HepG2 (cell line): ENCODE measurements around the gene WDR59. TPM values are rescaled to one million over a fixed set of nuclear protein-coding genes. Genes with fewer than 3 reads are reported as not detected.

Experiments
- CBX5 ChIP-seq: sonication (generic); formaldehyde crosslinking; IDR thresholded peaks from 2 replicates; pipeline ENCODE4 v1.4.0; 2020; ENCODE audit warnings: missing genetic modification reagents, borderline replicate concordance
- CCAR2 ChIP-seq: fragments of 200-400 bp; formaldehyde crosslinking; optimal IDR thresholded peaks from 2 replicates; pipeline ENCODE3; 2018; ENCODE audit warnings: low read depth, mild to moderate bottlenecking, low read length, moderate library complexity
- CEBPG ChIP-seq: IDR thresholded peaks from 2 replicates; pipeline ENCODE4 v1.6.1; 2016
- GABPB1 ChIP-seq: IDR thresholded peaks from 2 replicates; pipeline ENCODE4 v1.6.1; 2016; ENCODE audit warnings: mild to moderate bottlenecking, missing genetic modification reagents, moderate library complexity, missing compliant biosample characterization
- KLF15 ChIP-seq: sonication (generic); formaldehyde crosslinking; IDR thresholded peaks from 2 replicates; pipeline ENCODE4 v1.8.1; 2023; ENCODE audit warnings: borderline replicate concordance, mild to moderate bottlenecking, inconsistent platforms, missing genetic modification reagents, mixed read lengths
- KLF9 ChIP-seq: IDR thresholded peaks from 2 replicates; pipeline ENCODE4 v1.6.1; 2016; ENCODE audit warnings: low read depth
- MXI1 ChIP-seq: IDR thresholded peaks from 3 replicates; pipeline ENCODE4 v1.6.1; 2012; ENCODE audit warnings: low read depth, low read length, inconsistent platforms, borderline replicate concordance
- NR1H2 ChIP-seq: sonication (generic); formaldehyde crosslinking; IDR thresholded peaks from 2 replicates; pipeline ENCODE4 v1.8.1; 2022; ENCODE audit warnings: low read depth, missing genetic modification reagents, borderline replicate concordance
- RAD51 ChIP-seq: fragments of 450-650 bp; IDR thresholded peaks from 2 replicates; pipeline ENCODE4 v1.6.1; 2016; ENCODE audit warnings: borderline replicate concordance
- SIN3A ChIP-seq: IDR thresholded peaks from 2 replicates; pipeline ENCODE4 v1.6.1; 2011; ENCODE audit warnings: low read depth, mild to moderate bottlenecking, control low read depth, low read length, borderline replicate concordance
- STAG1 ChIP-seq: sonication (generic); formaldehyde crosslinking; IDR thresholded peaks from 2 replicates; pipeline ENCODE4 v1.4.0; 2020; ENCODE audit warnings: missing genetic modification reagents
- ZBTB4 ChIP-seq: sonication (generic); formaldehyde crosslinking; IDR thresholded peaks from 2 replicates; pipeline ENCODE4 v1.4.0; 2020; ENCODE audit warnings: missing genetic modification reagents, mild to moderate bottlenecking, borderline replicate concordance
- ZC3H4 ChIP-seq: sonication (generic); formaldehyde crosslinking; IDR thresholded peaks from 2 replicates; pipeline ENCODE4 v1.4.0; 2020; ENCODE audit warnings: missing genetic modification reagents, borderline replicate concordance
- ZNF121 ChIP-seq: sonication (generic); formaldehyde crosslinking; IDR thresholded peaks from 2 replicates; pipeline ENCODE4 v1.5.0; 2020; ENCODE audit warnings: mild to moderate bottlenecking, missing genetic modification reagents
- ZNF720 ChIP-seq: sonication (generic); formaldehyde crosslinking; IDR thresholded peaks from 2 replicates; pipeline ENCODE4 v1.4.0; 2020; ENCODE audit warnings: missing genetic modification reagents
- polyA plus RNA-seq, 8 experiments: library from polyadenylated mRNA; depleted of rRNA in 3 of 8; stranded (reverse) in 7 of 8; unstranded in 1 of 8; fragments of >200 nt; fragmentation: Illumina TruSeq in 4 of 8; extraction: Trizol in 4 of 8; gene quantifications; 2 replicates each; pipeline versions ENCODE4 v1.2.1 to v1.2.3, GENCODE V29; 2011 to 2016; ENCODE audit warnings: low read depth in 4 of 8, missing spikeins in 1 of 8, mixed read lengths in 1 of 8; ENCODE audit not compliant: insufficient read depth in 1 of 8
- total RNA-seq, 5 experiments: library from RNA; depleted of rRNA; stranded (reverse); fragments of >200 nt; fragmentation: Illumina TruSeq; extraction: Trizol; gene quantifications; 2 replicates each; pipeline ENCODE4 v1.2.3, GENCODE V29; 2016; ENCODE audit warnings: low read depth in 1 of 5
- TF ChIP-seq, protein P1 (sequence below): sonication (generic); formaldehyde crosslinking; IDR thresholded peaks from 2 replicates; pipeline ENCODE4 v1.8.1; 2023; ENCODE audit warnings: missing genetic modification reagents, inconsistent platforms, borderline replicate concordance
- TF ChIP-seq, protein P2 (sequence below): sonication (generic); formaldehyde crosslinking; IDR thresholded peaks from 2 replicates; pipeline ENCODE4 v1.9.0; 2021; ENCODE audit warnings: missing genetic modification reagents, borderline replicate concordance
- TF ChIP-seq, protein P3 (sequence below), 2 experiments: sonication (generic) in 1 of 2; formaldehyde crosslinking in 1 of 2; IDR thresholded peaks; 2 replicates each; pipeline versions ENCODE4 v1.4.0 to v1.6.1; 2016 to 2020; ENCODE audit warnings: borderline replicate concordance in 1 of 2, low read depth in 1 of 2, mild to moderate bottlenecking in 1 of 2, missing genetic modification reagents in 1 of 2

Gene WDR59
- total and polyA plus RNA-seq, 2 of the 13 experiments (the other 11 are each of a cell fraction or from before 2014, with no cell fraction given), result 65.2 to 306 TPM

- TF ChIP-seq ZBTB4 (CRISPR knock-in tag) (no peak), CBX5 (no peak), KLF9 (CRISPR knock-in tag) (no peak), STAG1 (CRISPR knock-in tag) (no peak), ZC3H4 (no peak), CEBPG (CRISPR knock-in tag) (no peak), NR1H2 (no peak), ZNF720 (CRISPR knock-in tag) (no peak), MXI1 (peak; percentile 24; the same call in 1 of the 3 replicates), SIN3A (no peak), CCAR2 (no peak), KLF15 (CRISPR knock-in tag) (peak; percentile 51; the same call in 1 of the 2 replicates), RAD51 (no peak), GABPB1 (CRISPR knock-in tag) (no peak), ZNF121 (CRISPR knock-in tag) (no peak)
- TF ChIP-seq, protein P1, sequence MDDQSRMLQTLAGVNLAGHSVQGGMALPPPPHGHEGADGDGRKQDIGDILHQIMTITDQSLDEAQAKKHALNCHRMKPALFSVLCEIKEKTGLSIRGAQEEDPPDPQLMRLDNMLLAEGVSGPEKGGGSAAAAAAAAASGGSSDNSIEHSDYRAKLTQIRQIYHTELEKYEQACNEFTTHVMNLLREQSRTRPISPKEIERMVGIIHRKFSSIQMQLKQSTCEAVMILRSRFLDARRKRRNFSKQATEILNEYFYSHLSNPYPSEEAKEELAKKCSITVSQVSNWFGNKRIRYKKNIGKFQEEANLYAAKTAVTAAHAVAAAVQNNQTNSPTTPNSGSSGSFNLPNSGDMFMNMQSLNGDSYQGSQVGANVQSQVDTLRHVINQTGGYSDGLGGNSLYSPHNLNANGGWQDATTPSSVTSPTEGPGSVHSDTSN, result no peak
- TF ChIP-seq, protein P2, sequence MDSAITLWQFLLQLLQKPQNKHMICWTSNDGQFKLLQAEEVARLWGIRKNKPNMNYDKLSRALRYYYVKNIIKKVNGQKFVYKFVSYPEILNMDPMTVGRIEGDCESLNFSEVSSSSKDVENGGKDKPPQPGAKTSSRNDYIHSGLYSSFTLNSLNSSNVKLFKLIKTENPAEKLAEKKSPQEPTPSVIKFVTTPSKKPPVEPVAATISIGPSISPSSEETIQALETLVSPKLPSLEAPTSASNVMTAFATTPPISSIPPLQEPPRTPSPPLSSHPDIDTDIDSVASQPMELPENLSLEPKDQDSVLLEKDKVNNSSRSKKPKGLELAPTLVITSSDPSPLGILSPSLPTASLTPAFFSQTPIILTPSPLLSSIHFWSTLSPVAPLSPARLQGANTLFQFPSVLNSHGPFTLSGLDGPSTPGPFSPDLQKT (CRISPR knock-in tag), result no peak
- TF ChIP-seq, protein P3, sequence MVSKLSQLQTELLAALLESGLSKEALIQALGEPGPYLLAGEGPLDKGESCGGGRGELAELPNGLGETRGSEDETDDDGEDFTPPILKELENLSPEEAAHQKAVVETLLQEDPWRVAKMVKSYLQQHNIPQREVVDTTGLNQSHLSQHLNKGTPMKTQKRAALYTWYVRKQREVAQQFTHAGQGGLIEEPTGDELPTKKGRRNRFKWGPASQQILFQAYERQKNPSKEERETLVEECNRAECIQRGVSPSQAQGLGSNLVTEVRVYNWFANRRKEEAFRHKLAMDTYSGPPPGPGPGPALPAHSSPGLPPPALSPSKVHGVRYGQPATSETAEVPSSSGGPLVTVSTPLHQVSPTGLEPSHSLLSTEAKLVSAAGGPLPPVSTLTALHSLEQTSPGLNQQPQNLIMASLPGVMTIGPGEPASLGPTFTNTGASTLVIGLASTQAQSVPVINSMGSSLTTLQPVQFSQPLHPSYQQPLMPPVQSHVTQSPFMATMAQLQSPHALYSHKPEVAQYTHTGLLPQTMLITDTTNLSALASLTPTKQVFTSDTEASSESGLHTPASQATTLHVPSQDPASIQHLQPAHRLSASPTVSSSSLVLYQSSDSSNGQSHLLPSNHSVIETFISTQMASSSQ (IDR thresholded peaks at IDR 0.05; ENCODE audit: low read depth), result no peak
- TF ChIP-seq, protein P3 (CRISPR knock-in tag; IDR thresholded peaks at IDR 0.05; ENCODE audit: borderline replicate concordance), result no peak; the same call in 1 of the 2 replicates
Measured at GRCh38 chr16:74922150-74923138, 62.5 kb downstream of the WDR59 start (continued).
